Testis (tissue), 2 donors: ENCODE measurements around the gene KRT6C.

ENCODE experiments used
- CTCF ChIP-seq, 3 experiments: fragments of 450-650 bp in 2 of 3; fragments of 200-600 bp in 1 of 3; sonication (generic) in 1 of 3; IDR thresholded peaks; one replicate each; pipeline ENCODE4 v1.5.1; 2016 to 2019; ENCODE audit warnings: antibody characterized with exemption in 3 of 3, mild to moderate bottlenecking in 2 of 3, moderate library complexity in 1 of 3
- POLR2A ChIP-seq: fragments of 450-650 bp; IDR thresholded peaks from one replicate; pipeline ENCODE4 v1.6.1; 2017; ENCODE audit warnings: antibody characterized with exemption, mild to moderate bottlenecking, moderate library complexity

DNA sequence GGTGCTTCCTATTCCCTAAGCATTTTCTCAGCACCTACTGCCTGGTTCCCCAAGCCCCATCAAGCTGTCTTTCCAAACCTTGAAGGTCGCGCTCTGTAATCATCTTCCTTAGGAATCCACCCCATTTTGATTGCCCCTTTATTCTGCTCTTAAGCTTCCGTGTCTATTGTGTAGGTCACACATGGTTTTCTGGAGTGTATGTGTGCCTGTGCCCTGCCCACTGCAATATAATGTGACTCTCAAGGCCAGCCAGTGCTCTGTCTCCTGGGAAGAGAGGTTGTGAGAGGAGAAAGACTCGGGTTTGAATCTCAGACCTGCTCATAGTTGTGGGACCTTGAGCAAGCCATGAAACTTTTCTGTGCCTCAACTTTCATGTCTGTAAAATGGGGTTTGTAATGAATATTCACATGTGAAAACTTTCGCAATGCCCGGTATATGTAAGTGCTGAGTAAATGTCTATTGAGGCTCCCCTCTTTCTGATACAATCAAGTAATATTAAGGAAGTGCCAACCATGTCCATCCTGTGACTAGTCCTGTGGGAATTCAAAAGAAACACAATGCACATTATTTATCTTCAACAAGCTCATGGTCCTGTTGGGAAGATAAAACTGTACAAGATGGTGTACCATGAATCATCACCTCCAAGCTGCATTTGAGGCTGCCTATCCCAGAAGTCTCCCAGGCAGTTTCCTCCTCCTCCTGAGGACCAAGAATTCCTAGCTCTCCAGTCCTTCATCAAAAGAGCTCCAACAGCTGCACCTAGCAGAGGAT lies 38.7 kb downstream of the KRT6C start:
- TF ChIP-seq CTCF (IDR thresholded peaks at IDR 0.05) = no peak
- TF ChIP-seq POLR2A = no peak
